ENCODE measurements around the gene LIMS1. TPM values are rescaled to one million over a fixed set of nuclear protein-coding genes. Genes with fewer than 3 reads are reported as not detected.
A peak's percentile ranks its signal among the peaks of the same experiment; 100 is the strongest.
"Not testable (repeated sequence)": the region's sequence is repeated elsewhere in the genome, so short reads cannot be mapped to it uniquely, and the experiment has no call there.

LIMS1 gene
- total RNA-seq, 1 donor from 2014 or later: 19.4 TPM

GRCh38 chr2:108690001-108690400 lies 155.7 kb downstream of the LIMS1 start:
- not testable (repeated sequence) for H3K4me2 ChIP-seq; DNase-seq (ENCODE audit: low spot score); H3K4me1 ChIP-seq; H3K27ac Mint-ChIP-seq; H4K20me1 ChIP-seq (ENCODE audit: low read depth); H3K36me3 Mint-ChIP-seq; H2AFZ ChIP-seq (replicated peaks); H3K4me1 Mint-ChIP-seq; H3K79me2 ChIP-seq (ENCODE audit: low read depth); H3K4me3 ChIP-seq; H3K9me3 ChIP-seq (ENCODE audit: low read depth); H3K27ac ChIP-seq; H3K27me3 ChIP-seq; H3K9me3 Mint-ChIP-seq; H3K9ac ChIP-seq; H3K4me3 Mint-ChIP-seq; H3F3A ChIP-seq (ENCODE audit: low read depth); H3K36me3 ChIP-seq; H3K27me3 Mint-ChIP-seq (ENCODE audit: insufficient read depth, low read depth)
- TF ChIP-seq, protein P1, sequence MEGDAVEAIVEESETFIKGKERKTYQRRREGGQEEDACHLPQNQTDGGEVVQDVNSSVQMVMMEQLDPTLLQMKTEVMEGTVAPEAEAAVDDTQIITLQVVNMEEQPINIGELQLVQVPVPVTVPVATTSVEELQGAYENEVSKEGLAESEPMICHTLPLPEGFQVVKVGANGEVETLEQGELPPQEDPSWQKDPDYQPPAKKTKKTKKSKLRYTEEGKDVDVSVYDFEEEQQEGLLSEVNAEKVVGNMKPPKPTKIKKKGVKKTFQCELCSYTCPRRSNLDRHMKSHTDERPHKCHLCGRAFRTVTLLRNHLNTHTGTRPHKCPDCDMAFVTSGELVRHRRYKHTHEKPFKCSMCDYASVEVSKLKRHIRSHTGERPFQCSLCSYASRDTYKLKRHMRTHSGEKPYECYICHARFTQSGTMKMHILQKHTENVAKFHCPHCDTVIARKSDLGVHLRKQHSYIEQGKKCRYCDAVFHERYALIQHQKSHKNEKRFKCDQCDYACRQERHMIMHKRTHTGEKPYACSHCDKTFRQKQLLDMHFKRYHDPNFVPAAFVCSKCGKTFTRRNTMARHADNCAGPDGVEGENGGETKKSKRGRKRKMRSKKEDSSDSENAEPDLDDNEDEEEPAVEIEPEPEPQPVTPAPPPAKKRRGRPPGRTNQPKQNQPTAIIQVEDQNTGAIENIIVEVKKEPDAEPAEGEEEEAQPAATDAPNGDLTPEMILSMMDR (IDR thresholded peaks at IDR 0.05): peak; percentile 31

GRCh38 chr2:108691447-108691846 lies 157.2 kb downstream of the LIMS1 start:
- peaks cover 4% of the 10 kb centered on the region for H3K9me3 Mint-ChIP-seq
- H3K27me3 Mint-ChIP-seq (ENCODE audit: insufficient read depth, low read depth): peaks cover 2% of the 10 kb centered on the region
- Histone ChIP-seq H2AFZ (replicated peaks) (no peak overlapping the region), H3K4me2 (no peak overlapping the region), H3K79me2 (ENCODE audit: low read depth) (no peaks in the 10 kb centered on the region), H3K4me3 (no peak overlapping the region), H3K4me1 (no peaks in the 10 kb centered on the region), H3K9ac (no peak overlapping the region), H3K9me3 (ENCODE audit: low read depth) (no peaks in the 10 kb centered on the region), H4K20me1 (ENCODE audit: low read depth) (no peaks in the 10 kb centered on the region), H3K27me3 (no peaks in the 10 kb centered on the region), H3K36me3 (no peaks in the 10 kb centered on the region), H3F3A (ENCODE audit: low read depth) (no peaks in the 10 kb centered on the region), H3K27ac (no peak overlapping the region)
- no peak for TF ChIP-seq EZH2phosphoT487 (IDR thresholded peaks at IDR 0.05)
- TF ChIP-seq, protein P1 (IDR thresholded peaks at IDR 0.05): no peak
- no peak for TF ChIP-seq EZH2 (IDR thresholded peaks at IDR 0.05)
- no peaks in the 10 kb centered on the region for H3K36me3 Mint-ChIP-seq
- H3K4me1 Mint-ChIP-seq: no peaks in the 10 kb centered on the region
- no peak for DNase-seq (ENCODE audit: low spot score)
- H3K27ac Mint-ChIP-seq: no peak overlapping the region
- H3K4me3 Mint-ChIP-seq: no peak overlapping the region

DNA sequence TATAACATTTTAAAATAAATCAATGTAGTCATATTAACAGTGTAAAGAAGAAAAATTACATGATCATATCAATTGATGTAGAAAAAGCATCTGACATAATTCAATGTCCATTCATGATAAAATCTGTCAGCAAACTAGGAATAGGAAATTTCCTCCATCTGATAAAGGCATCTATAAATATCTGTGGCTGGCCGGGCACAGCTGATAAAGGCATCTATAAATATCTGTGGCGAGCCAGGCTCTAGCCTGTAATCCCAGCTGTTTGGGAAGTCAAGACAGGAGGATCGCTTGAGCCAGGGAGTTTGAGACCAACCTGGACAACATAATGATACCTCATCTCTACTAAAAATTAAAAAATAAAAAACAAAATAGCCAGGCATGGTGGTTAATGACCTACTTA lies 166.9 kb downstream of the LIMS1 start:
- Histone ChIP-seq H3K4me3 (no peak overlapping the region), H3K79me2 (ENCODE audit: low read depth) (no peaks in the 10 kb centered on the region), H3K27ac (no peak overlapping the region), H2AFZ (replicated peaks) (no peak overlapping the region), H3K4me1 (no peaks in the 10 kb centered on the region), H3F3A (ENCODE audit: low read depth) (no peaks in the 10 kb centered on the region), H4K20me1 (ENCODE audit: low read depth) (no peaks in the 10 kb centered on the region), H3K36me3 (no peaks in the 10 kb centered on the region), H3K9me3 (ENCODE audit: low read depth) (no peaks in the 10 kb centered on the region), H3K27me3 (no peaks in the 10 kb centered on the region), H3K4me2 (no peak overlapping the region), H3K9ac (no peak overlapping the region)
- H3K27me3 Mint-ChIP-seq (ENCODE audit: insufficient read depth, low read depth): peaks cover 2% of the 10 kb centered on the region
- H3K36me3 Mint-ChIP-seq: no peaks in the 10 kb centered on the region
- H3K4me1 Mint-ChIP-seq: no peaks in the 10 kb centered on the region
- H3K4me3 Mint-ChIP-seq: no peak overlapping the region
- TF ChIP-seq EZH2 (IDR thresholded peaks at IDR 0.05): no peak
- TF ChIP-seq EZH2phosphoT487 (IDR thresholded peaks at IDR 0.05): no peak
- TF ChIP-seq, protein P1 (IDR thresholded peaks at IDR 0.05): no peak
- H3K9me3 Mint-ChIP-seq: peaks cover 4% of the 10 kb centered on the region
- no peak for DNase-seq (ENCODE audit: low spot score)
- no peak overlapping the region for H3K27ac Mint-ChIP-seq

DNA sequence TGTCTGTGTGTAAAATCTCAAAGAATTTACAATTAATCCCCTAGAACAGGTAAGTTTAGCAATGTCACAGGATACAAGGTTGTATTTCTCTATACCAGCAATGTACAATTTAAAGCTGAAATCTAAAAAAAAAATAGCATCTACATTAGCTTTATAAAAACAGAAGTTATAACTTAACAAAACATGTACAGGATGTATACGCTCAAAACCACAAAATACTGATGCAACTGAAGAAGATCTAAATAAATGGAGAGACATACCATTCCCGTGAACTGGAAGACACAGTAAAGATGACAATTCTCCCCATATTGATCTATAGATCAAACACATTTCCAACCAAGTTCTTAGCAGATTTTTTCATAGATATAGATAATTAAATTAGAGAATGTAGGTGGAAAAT lies 167.5 kb downstream of the LIMS1 start:
- H3K27me3 Mint-ChIP-seq (ENCODE audit: insufficient read depth, low read depth): peaks cover 2% of the 10 kb centered on the region
- no peaks in the 10 kb centered on the region for H3F3A ChIP-seq (ENCODE audit: low read depth)
- H3K9ac ChIP-seq: no peak overlapping the region
- no peak overlapping the region for H3K27ac ChIP-seq
- no peak for DNase-seq (ENCODE audit: low spot score)
- H3K27me3 ChIP-seq: no peaks in the 10 kb centered on the region
- H3K4me1 Mint-ChIP-seq: no peaks in the 10 kb centered on the region
- no peaks in the 10 kb centered on the region for H3K79me2 ChIP-seq (ENCODE audit: low read depth)
- no peak overlapping the region for H2AFZ ChIP-seq (replicated peaks)
- H3K27ac Mint-ChIP-seq: no peak overlapping the region
- no peak overlapping the region for H3K4me3 ChIP-seq
- TF ChIP-seq, protein P1 (IDR thresholded peaks at IDR 0.05): no peak
- TF ChIP-seq EZH2 (IDR thresholded peaks at IDR 0.05) (no peak), EZH2phosphoT487 (IDR thresholded peaks at IDR 0.05) (no peak)
- H3K4me2 ChIP-seq: no peak overlapping the region
- H3K9me3 Mint-ChIP-seq: peaks cover 5% of the 10 kb centered on the region
- H3K36me3 ChIP-seq: no peaks in the 10 kb centered on the region
- H4K20me1 ChIP-seq (ENCODE audit: low read depth): no peaks in the 10 kb centered on the region
- H3K4me3 Mint-ChIP-seq: no peak overlapping the region
- no peaks in the 10 kb centered on the region for H3K9me3 ChIP-seq (ENCODE audit: low read depth)
- no peaks in the 10 kb centered on the region for H3K36me3 Mint-ChIP-seq
- no peaks in the 10 kb centered on the region for H3K4me1 ChIP-seq
